Trophoblast cell (in vitro differentiated cells and primary cell): Measurements from ENCODE around the gene ZNF335.
A peak's percentile ranks its signal among the peaks of the same experiment; 100 is the strongest.
"Not testable (repeated sequence)": the region's sequence is repeated elsewhere in the genome, so short reads cannot be mapped to it uniquely, and the experiment has no call there.

Source experiments
- DNase-seq, 2 donors: peaks; one replicate each; pipeline ENCODE4 v3.0.0-alpha.2; 2016
- H2AFZ ChIP-seq: 2 replicates; pipeline ENCODE4 v1.6.1; 2013; ENCODE audit warnings: low read length, moderate library complexity, mild to moderate bottlenecking; ENCODE audit not compliant: insufficient read depth, poor library complexity
- H2AK5ac ChIP-seq: 2 replicates; pipeline ENCODE4 v1.6.1; 2013; ENCODE audit warnings: mild to moderate bottlenecking, low read length
- H2BK120ac ChIP-seq: 2 replicates; pipeline ENCODE4 v1.6.1; 2013; ENCODE audit warnings: low read length, mild to moderate bottlenecking, moderate library complexity; ENCODE audit not compliant: insufficient read depth, poor library complexity
- H2BK12ac ChIP-seq: 2 replicates; pipeline ENCODE4 v1.6.1; 2013; ENCODE audit warnings: mild to moderate bottlenecking, low read length, moderate library complexity
- H2BK5ac ChIP-seq: 2 replicates; pipeline ENCODE4 v1.6.1; 2013; ENCODE audit warnings: low read length, low read depth, moderate library complexity, mild to moderate bottlenecking; ENCODE audit not compliant: poor library complexity
- H3K14ac ChIP-seq: 2 replicates; pipeline ENCODE4 v1.6.1; 2013; ENCODE audit warnings: mild to moderate bottlenecking, low read length
- H3K18ac ChIP-seq: 2 replicates; pipeline ENCODE4 v1.6.1; 2013; ENCODE audit warnings: mild to moderate bottlenecking, low read length
- H3K23ac ChIP-seq: 2 replicates; pipeline ENCODE4 v1.6.1; 2013; ENCODE audit warnings: low read length
- H3K27ac ChIP-seq: 2 replicates; pipeline ENCODE4 v1.5.1; 2013; ENCODE audit warnings: low read depth, mild to moderate bottlenecking, inconsistent platforms, low read length, moderate library complexity
- H3K27me3 ChIP-seq: 2 replicates; pipeline ENCODE4 v1.6.1; 2013; ENCODE audit warnings: inconsistent platforms, mild to moderate bottlenecking, low read length, moderate library complexity; ENCODE audit not compliant: insufficient read depth
- H3K36me3 ChIP-seq, 2 experiments: 1 replicate in 1 of 2; 2 replicates in 1 of 2; pipeline ENCODE4 v1.6.1; 2013; ENCODE audit warnings: low read length in 2 of 2, mild to moderate bottlenecking in 2 of 2, moderate library complexity in 1 of 2; ENCODE audit not compliant: insufficient read depth in 2 of 2, control insufficient read depth in 1 of 2
- H3K4ac ChIP-seq: 2 replicates; pipeline ENCODE4 v1.6.1; 2013; ENCODE audit warnings: low read depth, mild to moderate bottlenecking, low read length, moderate library complexity
- H3K4me1 ChIP-seq, 2 experiments: 1 replicate in 1 of 2; 2 replicates in 1 of 2; pipeline ENCODE4 v1.6.1; 2013; ENCODE audit warnings: low read length in 2 of 2, mild to moderate bottlenecking in 2 of 2, moderate library complexity in 1 of 2; ENCODE audit not compliant: insufficient read depth in 2 of 2, control insufficient read depth in 1 of 2
- H3K4me2 ChIP-seq: 2 replicates; pipeline ENCODE4 v1.6.1; 2013; ENCODE audit warnings: inconsistent platforms, mild to moderate bottlenecking, low read length, moderate library complexity
- H3K4me3 ChIP-seq: 2 replicates; pipeline ENCODE4 v1.5.1; 2013; ENCODE audit warnings: mild to moderate bottlenecking, low read depth, low read length, inconsistent platforms
- H3K79me1 ChIP-seq: one replicate; pipeline ENCODE4 v1.6.1; 2013; ENCODE audit warnings: low read length
- H3K79me2 ChIP-seq: 2 replicates; pipeline ENCODE4 v1.6.1; 2013; ENCODE audit warnings: low read length, mild to moderate bottlenecking; ENCODE audit not compliant: control insufficient read depth, insufficient read depth, poor library complexity
- H3K9ac ChIP-seq: 2 replicates; pipeline ENCODE4 v1.6.1; 2013; ENCODE audit warnings: mild to moderate bottlenecking, low read length
- H3K9me3 ChIP-seq: 2 replicates; pipeline ENCODE4 v1.6.1; 2013; ENCODE audit warnings: low read depth, mild to moderate bottlenecking, control low read depth, inconsistent platforms, low read length; ENCODE audit not compliant: insufficient read depth
- H4K12ac ChIP-seq: 2 replicates; pipeline ENCODE4 v1.6.1; 2013; ENCODE audit warnings: low read depth, mild to moderate bottlenecking, low read length, moderate library complexity
- H4K8ac ChIP-seq: 2 replicates; pipeline ENCODE4 v1.6.1; 2013; ENCODE audit warnings: low read depth, mild to moderate bottlenecking, low read length, moderate library complexity
- H4K91ac ChIP-seq: one replicate; pipeline ENCODE4 v1.6.1; 2013; ENCODE audit warnings: low read depth, mild to moderate bottlenecking, low read length, moderate library complexity
- WGBS: extraction: QIAGEN DNeasy Blood & Tissue Kit; methylation state at CpG from one replicate; pipeline ENCODE4 v1.1.7; 2013; ENCODE audit warnings: missing lambda C conversion rate; ENCODE audit not compliant: insufficient read length, insufficient coverage; ENCODE audit errors: extremely low coverage; 5-methylcytosine and 5-hydroxymethylcytosine counted together

Gene ZNF335

DNA sequence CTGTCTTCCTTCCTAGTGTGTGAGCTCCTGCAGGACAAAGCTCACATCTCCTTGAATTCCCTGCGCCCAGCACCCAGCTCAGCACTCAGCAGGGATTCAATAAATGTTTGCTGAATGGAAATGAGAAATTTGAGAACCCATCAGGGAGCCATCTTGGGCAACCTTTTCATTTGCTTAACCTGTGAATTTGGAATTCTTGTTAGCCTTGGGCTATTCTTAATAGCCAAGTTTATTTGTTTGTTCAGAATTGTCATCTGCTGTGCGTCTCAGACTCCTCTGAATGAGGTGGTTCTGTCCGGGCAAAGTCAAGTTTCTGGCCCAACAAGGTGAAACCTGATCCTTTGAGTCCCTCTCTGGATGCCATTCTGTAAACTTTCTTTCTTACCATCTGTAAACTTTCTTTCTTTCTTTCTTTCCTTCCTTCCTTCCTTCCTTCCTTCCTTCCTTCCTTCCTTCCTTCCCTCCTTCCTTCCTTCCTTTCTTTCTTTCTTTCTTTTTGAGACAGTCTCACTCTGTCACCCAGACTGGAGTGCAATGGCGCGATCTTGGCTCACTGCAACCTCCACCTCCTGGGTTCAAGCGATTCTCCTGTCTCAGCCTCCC, 23.6 kb upstream of the ZNF335 start:
- Histone ChIP-seq H3K4me1 (peaks cover 11 to 30% of the 10 kb centered on the region in 2 experiments), H3K79me1 (peaks cover 12% of the 10 kb centered on the region), H2BK5ac (peak overlapping the region; percentile 45), H2BK12ac (peak overlapping the region; percentile 1), H3K27ac (peak overlapping the region; percentile 1), H4K91ac (peak overlapping the region; percentile 50)
- H2AK5ac ChIP-seq, H3K9me3 ChIP-seq, H4K8ac ChIP-seq, H3K36me3 ChIP-seq, H3K27me3 ChIP-seq, H3K4ac ChIP-seq, H3K9ac ChIP-seq, H3K23ac ChIP-seq, H3K4me2 ChIP-seq, H4K12ac ChIP-seq, H2AFZ ChIP-seq, H3K18ac ChIP-seq, H3K4me3 ChIP-seq, H3K14ac ChIP-seq, H3K79me2 ChIP-seq, DNase-seq, H2BK120ac ChIP-seq: not testable (repeated sequence)
- no CpG with 5 or more reads among the region's 6 CpGs for WGBS

- H3K4me1 ChIP-seq = peaks cover 7 to 23% of the 10 kb centered on the region in 2 experiments
- no CpG with 5 or more reads among the region's 9 CpGs for WGBS
Measured at GRCh38 chr20:45994761-45995493, 22.9 kb upstream of the ZNF335 start.

GRCh38 chr20:45993197-45993951, 21.4 kb upstream of the ZNF335 start:
- Histone ChIP-seq H4K91ac (peak overlapping the region; percentile 85), H2AK5ac (peak overlapping the region; percentile 78), H3K4me1 (peaks cover 7 to 23% of the 10 kb centered on the region in 2 experiments), H3K4me3 (no peak overlapping the region), H3K18ac (peak overlapping the region; percentile 37), H3K9ac (no peak overlapping the region), H3K27me3 (no peaks in the 10 kb centered on the region), H3K23ac (no peak overlapping the region), H3K36me3 (no peaks in the 10 kb centered on the region), H3K79me1 (peaks cover 12% of the 10 kb centered on the region), H2AFZ (no peak overlapping the region), H3K4me2 (peak overlapping the region; percentile 10), H3K27ac (peak overlapping the region; percentile 90), H3K4ac (no peak overlapping the region), H4K8ac (peak overlapping the region; percentile 46), H3K79me2 (no peaks in the 10 kb centered on the region), H2BK12ac (peak overlapping the region; percentile 72), H2BK120ac (peak overlapping the region; percentile 94), H4K12ac (no peak overlapping the region), H2BK5ac (peak overlapping the region; percentile 82), H3K14ac (peak overlapping the region; percentile 71), H3K9me3 (no peaks in the 10 kb centered on the region)
- DNase-seq = peak; percentile 99
- no CpG with 5 or more reads among the region's 12 CpGs for WGBS

More at GRCh38 chr20:45994761-45995493, 22.9 kb upstream of the ZNF335 start:
- Histone ChIP-seq H3K79me1 (peaks cover 12% of the 10 kb centered on the region), H3K23ac (no peak overlapping the region), H4K8ac (peak overlapping the region; percentile 30), H3K14ac (peak overlapping the region; percentile 27), H3K27me3 (no peaks in the 10 kb centered on the region), H4K12ac (no peak overlapping the region), H2AFZ (no peak overlapping the region), H3K36me3 (no peaks in the 10 kb centered on the region), H4K91ac (peak overlapping the region; percentile 50), H2AK5ac (peak overlapping the region; percentile 52), H3K4me2 (no peak overlapping the region), H3K4me3 (no peak overlapping the region), H3K18ac (no peak overlapping the region), H2BK5ac (peak overlapping the region; percentile 45), H3K9me3 (no peaks in the 10 kb centered on the region), H2BK12ac (peak overlapping the region; percentile 1), H2BK120ac (peak overlapping the region; percentile 64), H3K79me2 (no peaks in the 10 kb centered on the region), H3K4ac (no peak overlapping the region), H3K9ac (no peak overlapping the region), H3K27ac (peak overlapping the region; percentile 17)
- peak in 1 of 2 donors; percentile 15 for DNase-seq

- Histone ChIP-seq H3K14ac (no peak overlapping the region), H2AK5ac (no peak overlapping the region), H3K79me2 (no peaks in the 10 kb centered on the region), H2BK12ac (no peak overlapping the region), H3K27ac (no peak overlapping the region), H3K79me1 (peaks cover 12% of the 10 kb centered on the region), H3K4me1 (peaks cover 7 to 19% of the 10 kb centered on the region in 2 experiments), H2AFZ (no peak overlapping the region), H3K4me2 (no peak overlapping the region), H3K27me3 (no peaks in the 10 kb centered on the region), H4K12ac (no peak overlapping the region), H2BK120ac (no peak overlapping the region), H3K9me3 (no peaks in the 10 kb centered on the region), H3K9ac (no peak overlapping the region), H2BK5ac (no peak overlapping the region), H3K23ac (no peak overlapping the region), H3K4me3 (no peak overlapping the region), H3K18ac (no peak overlapping the region), H3K36me3 (no peaks in the 10 kb centered on the region), H4K8ac (no peak overlapping the region), H4K91ac (peak overlapping the region; percentile 19), H3K4ac (no peak overlapping the region)
- no CpG with 5 or more reads among the region's 3 CpGs for WGBS
- no peak for DNase-seq
Measured at GRCh38 chr20:45991616-45992015, 19.6 kb upstream of the ZNF335 start.
